HS-5 (cell line): ENCODE data around the gene SRP14.
"Not testable (repeated sequence)": the region's sequence is repeated elsewhere in the genome, so short reads cannot be mapped to it uniquely, and the experiment has no call there.

ENCODE experiments used
- DNase-seq: peaks from one replicate; pipeline ENCODE4 v3.0.0-alpha.2; 2012; ENCODE audit warnings: low read depth

SRP14 gene

GRCh38 chr15:40038638-40039543 is at the start of gene SRP14:
SRP14 (minus strand) TSS chr15:40039181; CDS start chr15:40039116, 65 bp downstream.
- DNase-seq: peak; percentile 71

GRCh38 chr15:40087991-40088928 is 49.3 kb upstream of the SRP14 start:
- DNase-seq: no peak

GRCh38 chr15:40087068-40087810 is 48.3 kb upstream of the SRP14 start:
- no peak for DNase-seq

GRCh38 chr15:40085266-40085665 is 46.3 kb upstream of the SRP14 start:
- DNase-seq: no peak

GRCh38 chr15:40084650-40085049 is 45.7 kb upstream of the SRP14 start:
- no peak for DNase-seq

- no peak for DNase-seq
These were observed 43.4 kb upstream of the SRP14 start for GRCh38 chr15:40082195-40082883.

GRCh38 chr15:40081691-40082194 is 42.8 kb upstream of the SRP14 start:
- DNase-seq: no peak

- DNase-seq: no peak
These were observed 41.9 kb upstream of the SRP14 start for GRCh38 chr15:40080847-40081246.

GRCh38 chr15:40080104-40080503 is 41.1 kb upstream of the SRP14 start:
- DNase-seq: no peak

GRCh38 chr15:40079456-40079855 is 40.5 kb upstream of the SRP14 start:
- no peak for DNase-seq

- no peak for DNase-seq
These were observed 36.5 kb upstream of the SRP14 start for GRCh38 chr15:40075298-40076044.

GRCh38 chr15:40074656-40075055 is 35.7 kb upstream of the SRP14 start:
- DNase-seq: not testable (repeated sequence)

GRCh38 chr15:40073716-40074490 is 34.9 kb upstream of the SRP14 start:
- DNase-seq: not testable (repeated sequence)

- DNase-seq: no peak
These were observed 33.4 kb upstream of the SRP14 start for GRCh38 chr15:40072216-40072990.

GRCh38 chr15:40070608-40071218 is 31.7 kb upstream of the SRP14 start:
- DNase-seq: no peak

GRCh38 chr15:40070166-40070557 is 31.2 kb upstream of the SRP14 start:
- DNase-seq: no peak

- DNase-seq: no peak
These were observed 30.5 kb upstream of the SRP14 start for GRCh38 chr15:40069178-40070165.
